ENCODE data around the gene CDK15.
"Not testable (repeated sequence)": the region's sequence is repeated elsewhere in the genome, so short reads cannot be mapped to it uniquely, and the experiment has no call there.

Gene CDK15

GRCh38 chr2:201806442-201807170 lies at the start of gene CDK15:
TSS of gene CDK15 (plus strand) at chr2:201806537. CDS start at chr2:201806665, 128 bp downstream.
- DNase-seq (ENCODE audit: low read depth): no peak

GRCh38 chr2:201758234-201758633 lies 48.1 kb upstream of the CDK15 start:
- DNase-seq (ENCODE audit: low read depth): no peak

GRCh38 chr2:201758873-201759272 lies 47.5 kb upstream of the CDK15 start:
- no peak for DNase-seq (ENCODE audit: low read depth)

- DNase-seq (ENCODE audit: low read depth): no peak
These were observed 46.8 kb upstream of the CDK15 start for GRCh38 chr2:201759567-201759966.

GRCh38 chr2:201761101-201761500 lies 45.2 kb upstream of the CDK15 start:
- DNase-seq (ENCODE audit: low read depth): no peak

- not testable (repeated sequence) for DNase-seq (ENCODE audit: low read depth)
These were observed 41.9 kb upstream of the CDK15 start for GRCh38 chr2:201764469-201764868.

- no peak for DNase-seq (ENCODE audit: low read depth)
These were observed 40.5 kb upstream of the CDK15 start for GRCh38 chr2:201765799-201766198.

GRCh38 chr2:201768918-201769317 lies 37.4 kb upstream of the CDK15 start:
- DNase-seq (ENCODE audit: low read depth): peak; percentile 42

GRCh38 chr2:201769666-201770373 lies 36.5 kb upstream of the CDK15 start:
- DNase-seq (ENCODE audit: low read depth): no peak

GRCh38 chr2:201773990-201774389 lies 32.3 kb upstream of the CDK15 start:
- DNase-seq (ENCODE audit: low read depth): no peak

GRCh38 chr2:201774546-201774945 lies 31.8 kb upstream of the CDK15 start:
- DNase-seq (ENCODE audit: low read depth): no peak

GRCh38 chr2:201775326-201775725 lies 31.0 kb upstream of the CDK15 start:
- DNase-seq (ENCODE audit: low read depth): no peak

- DNase-seq (ENCODE audit: low read depth): no peak
These were observed 29.3 kb upstream of the CDK15 start for GRCh38 chr2:201777043-201777442.

- no peak for DNase-seq (ENCODE audit: low read depth)
These were observed 28.5 kb upstream of the CDK15 start for GRCh38 chr2:201777869-201778268.

- DNase-seq (ENCODE audit: low read depth): no peak
These were observed 26.2 kb upstream of the CDK15 start for GRCh38 chr2:201779901-201780673.

- DNase-seq (ENCODE audit: low read depth): peak; percentile 99
These were observed 25.5 kb upstream of the CDK15 start, which contains the start of gene ALS2 for GRCh38 chr2:201780674-201781493. TSS of gene ALS2 (minus strand) at chr2:201780933. CDS start at chr2:201768885, 12,048 bp downstream.

GRCh38 chr2:201781557-201782051 lies 24.7 kb upstream of the CDK15 start:
- DNase-seq (ENCODE audit: low read depth): no peak

GRCh38 chr2:201784563-201784962 lies 21.8 kb upstream of the CDK15 start:
- DNase-seq (ENCODE audit: low read depth): no peak

- DNase-seq (ENCODE audit: low read depth): no peak
These were observed 21.2 kb upstream of the CDK15 start for GRCh38 chr2:201785135-201785534.

GRCh38 chr2:201786471-201786870 lies 19.9 kb upstream of the CDK15 start:
- DNase-seq (ENCODE audit: low read depth): no peak

- DNase-seq (ENCODE audit: low read depth): no peak
These were observed 18.0 kb upstream of the CDK15 start for GRCh38 chr2:201788371-201788770.

- no peak for DNase-seq (ENCODE audit: low read depth)
These were observed 16.9 kb upstream of the CDK15 start for GRCh38 chr2:201789395-201789794.
